HepG2 (cell line): ENCODE measurements around the gene CADM2. TPM values are rescaled to one million over a fixed set of nuclear protein-coding genes. Genes with fewer than 3 reads are reported as not detected.

Experiments
- ATAC-seq: fragments of 200-7000 bp; cut with Tn5 transposase; 3 replicates; pipeline ENCODE4 v1.9.1; 2020; ENCODE audit warnings: mild to moderate bottlenecking, moderate library complexity
- BruUV-seq: library from RNA; stranded (reverse); fragments of 400-500 nt; replicated peaks from 2 replicates; lab custom pipeline; 2021; lab: Mats Ljungman, UMichigan
- CTCF ChIA-PET: fragments of 300-600 bp; formaldehyde crosslinking; extraction: SDS; loops from one replicate; lab custom pipeline; 2021; ENCODE audit warnings: low total read pairs, inconsistent platforms, low intra/inter-chr PET ratio; lab: Yijun Ruan, JAX
- POLR2A ChIA-PET: fragments of 350-600 bp; sonication (Branson Sonifier 250); formaldehyde crosslinking; loops from one replicate; lab custom pipeline; 2020; ENCODE audit warnings: antibody characterized with exemption, inconsistent platforms; lab: Yijun Ruan, JAX
- DNase-seq: peaks from one replicate; pipeline ENCODE4 v3.0.0-alpha.2; 2015; ENCODE audit warnings: low spot score
- FAIRE-seq: peaks from 3 replicates; lab custom pipeline; 2011; peaks lifted over from hg19 to GRCh38; lab: Jason Lieb, UNC
- H2AFZ ChIP-seq: one replicate; pipeline ENCODE4 v1.6.1; 2011; ENCODE audit warnings: low read length, inconsistent platforms
- H3K27ac ChIP-seq: fragments of 300-600 bp; 3 replicates; pipeline ENCODE4 v1.8.0; 2011; ENCODE audit warnings: mixed run types, mild to moderate bottlenecking, mixed read lengths, low read length, inconsistent platforms; ENCODE audit not compliant: insufficient read depth; ENCODE audit errors: extremely low read length
- H3K27me3 ChIP-seq, 2 experiments: fragments of 200-600 bp in 1 of 2; 2 replicates in 1 of 2; 3 replicates in 1 of 2; pipeline versions ENCODE4 v1.6.0 to v1.8.0; 2011; ENCODE audit warnings: low read length in 2 of 2, mild to moderate bottlenecking in 2 of 2, moderate library complexity in 2 of 2, inconsistent platforms in 1 of 2; ENCODE audit not compliant: insufficient read depth in 2 of 2, control insufficient read depth in 1 of 2
- H3K36me3 ChIP-seq, 2 experiments: fragments of 200-600 bp in 1 of 2; replicated peaks in 1 of 2; 2 replicates in 1 of 2; 3 replicates in 1 of 2; pipeline versions ENCODE4 v1.5.1 to v1.8.0; 2011; ENCODE audit warnings: low read length in 2 of 2, inconsistent platforms in 1 of 2; ENCODE audit not compliant: insufficient read depth in 2 of 2, control insufficient read depth in 1 of 2
- H3K4me1 ChIP-seq: 2 replicates; pipeline ENCODE4 v1.5.1; 2012; ENCODE audit warnings: low read length, inconsistent platforms; ENCODE audit not compliant: insufficient read depth
- H3K4me2 ChIP-seq: 2 replicates; pipeline ENCODE4 v1.6.0; 2011; ENCODE audit warnings: low read depth, low read length, inconsistent platforms
- H3K4me3 ChIP-seq, 3 experiments: fragments of 200-600 bp in 1 of 3; sonication (generic), shearing (Covaris generic) in 1 of 3; replicated peaks in 1 of 3; 2 replicates each; pipeline ENCODE4 v1.5.1; 2011 to 2016; ENCODE audit warnings: low read length in 3 of 3, inconsistent platforms in 2 of 3, low read depth in 2 of 3, mild to moderate bottlenecking in 2 of 3, control low read depth in 1 of 3, mixed read lengths in 1 of 3; ENCODE audit not compliant: insufficient read depth in 1 of 3
- H3K79me2 ChIP-seq: one replicate; pipeline ENCODE4 v1.6.1; 2011; ENCODE audit warnings: low read length, inconsistent platforms; ENCODE audit not compliant: insufficient read depth
- H3K9ac ChIP-seq: 2 replicates; pipeline ENCODE4 v1.6.0; 2011; ENCODE audit warnings: mild to moderate bottlenecking, low read depth, low read length, inconsistent platforms; ENCODE audit not compliant: insufficient read depth
- H3K9me3 ChIP-seq: 2 replicates; pipeline ENCODE4 v1.5.1; 2012; ENCODE audit warnings: mild to moderate bottlenecking, low read length
- H4K20me1 ChIP-seq: 2 replicates; pipeline ENCODE4 v1.6.0; 2011; ENCODE audit warnings: inconsistent platforms, mild to moderate bottlenecking, low read length, moderate library complexity; ENCODE audit not compliant: insufficient read depth
- DPF2 ChIP-seq: sonication (generic); formaldehyde crosslinking; IDR thresholded peaks from 2 replicates; pipeline ENCODE4 v1.4.0; 2020; ENCODE audit warnings: mild to moderate bottlenecking, low read depth, missing genetic modification reagents, borderline replicate concordance
- GATAD1 ChIP-seq: IDR thresholded peaks from 2 replicates; pipeline ENCODE4 v1.6.1; 2016; ENCODE audit warnings: missing genetic modification reagents, missing compliant biosample characterization
- IKZF5 ChIP-seq: IDR thresholded peaks from 2 replicates; pipeline ENCODE4 v1.6.1; 2018; ENCODE audit warnings: missing genetic modification reagents, mild to moderate bottlenecking, missing compliant biosample characterization
- KAT2B ChIP-seq: fragments of 150-350 bp; IDR thresholded peaks from 2 replicates; pipeline ENCODE4 v1.6.1; 2014; ENCODE audit warnings: low read depth, low read length, borderline replicate concordance
- KDM4B ChIP-seq: sonication (generic); formaldehyde crosslinking; IDR thresholded peaks from 2 replicates; pipeline ENCODE4 v1.4.0; 2020; ENCODE audit warnings: missing genetic modification reagents
- RAD51 ChIP-seq: fragments of 450-650 bp; IDR thresholded peaks from 2 replicates; pipeline ENCODE4 v1.6.1; 2016; ENCODE audit warnings: borderline replicate concordance
- RORA ChIP-seq: sonication (generic); formaldehyde crosslinking; IDR thresholded peaks from 2 replicates; pipeline ENCODE4 v1.5.0; 2020; ENCODE audit warnings: mild to moderate bottlenecking, missing genetic modification reagents, moderate library complexity
- TFE3 ChIP-seq: IDR thresholded peaks from 2 replicates; pipeline ENCODE4 v1.6.1; 2016
- YEATS4 ChIP-seq: sonication (generic); formaldehyde crosslinking; IDR thresholded peaks from 2 replicates; pipeline ENCODE4 v1.4.0; 2020; ENCODE audit warnings: missing genetic modification reagents, borderline replicate concordance
- ZNF512 ChIP-seq: sonication (generic); formaldehyde crosslinking; IDR thresholded peaks from 2 replicates; pipeline ENCODE4 v1.4.0; 2020; ENCODE audit warnings: mild to moderate bottlenecking, missing genetic modification reagents
- ZNF687 ChIP-seq: sonication (generic); formaldehyde crosslinking; IDR thresholded peaks from 2 replicates; pipeline ENCODE4 v1.5.1; 2020; ENCODE audit warnings: mild to moderate bottlenecking, missing genetic modification reagents, moderate library complexity
- ZNF768 ChIP-seq: sonication (generic); formaldehyde crosslinking; IDR thresholded peaks from 2 replicates; pipeline ENCODE4 v1.4.0; 2020; ENCODE audit warnings: missing genetic modification reagents
- ZNF773 ChIP-seq: sonication (generic); formaldehyde crosslinking; IDR thresholded peaks from 2 replicates; pipeline ENCODE4 v1.4.0; 2020; ENCODE audit warnings: missing genetic modification reagents, borderline replicate concordance
- ZNF850 ChIP-seq: sonication (generic); formaldehyde crosslinking; conservative IDR thresholded peaks from 2 replicates; pipeline ENCODE4 v1.9.0; 2021; ENCODE audit warnings: mild to moderate bottlenecking, missing genetic modification reagents
- ZZZ3 ChIP-seq: sonication (generic); formaldehyde crosslinking; IDR thresholded peaks from 2 replicates; pipeline ENCODE4 v1.4.0; 2020; ENCODE audit warnings: missing genetic modification reagents, mild to moderate bottlenecking, borderline replicate concordance
- WGBS: methylation state at CpG from one replicate; pipeline ENCODE4 v1.1.6; 2017; ENCODE audit warnings: low lambda C conversion rate; 5-methylcytosine and 5-hydroxymethylcytosine counted together
- in situ Hi-C: cut with HindIII; loops from 2 replicates; pipeline ENCODE4 v1.10.0; 2017; ENCODE audit warnings: low pct_unique_long_range_greater_than_20kb; ENCODE audit not compliant: extremely low pct_ligation_motif_present
- intact Hi-C: fragments of 100-400 bp; cut with micrococcal nuclease; formaldehyde crosslinking; loops from one replicate; pipeline ENCODE4 v1.10.0; 2022; ENCODE audit not compliant: unreplicated experiment
- polyA plus RNA-seq, 8 experiments: library from polyadenylated mRNA; depleted of rRNA in 3 of 8; stranded (reverse) in 7 of 8; unstranded in 1 of 8; fragments of >200 nt; fragmentation: Illumina TruSeq in 4 of 8; extraction: Trizol in 4 of 8; gene quantifications; 2 replicates each; pipeline versions ENCODE4 v1.2.1 to v1.2.3, GENCODE V29; 2011 to 2016; ENCODE audit warnings: low read depth in 4 of 8, missing spikeins in 1 of 8, mixed read lengths in 1 of 8; ENCODE audit not compliant: insufficient read depth in 1 of 8
- total RNA-seq, 5 experiments: library from RNA; depleted of rRNA; stranded (reverse); fragments of >200 nt; fragmentation: Illumina TruSeq; extraction: Trizol; gene quantifications; 2 replicates each; pipeline ENCODE4 v1.2.3, GENCODE V29; 2016; ENCODE audit warnings: low read depth in 1 of 5

The CADM2 gene
- total and polyA plus RNA-seq, 2 of the 13 experiments (the other 11 are each of a cell fraction or from before 2014, with no cell fraction given): not detected

DNA sequence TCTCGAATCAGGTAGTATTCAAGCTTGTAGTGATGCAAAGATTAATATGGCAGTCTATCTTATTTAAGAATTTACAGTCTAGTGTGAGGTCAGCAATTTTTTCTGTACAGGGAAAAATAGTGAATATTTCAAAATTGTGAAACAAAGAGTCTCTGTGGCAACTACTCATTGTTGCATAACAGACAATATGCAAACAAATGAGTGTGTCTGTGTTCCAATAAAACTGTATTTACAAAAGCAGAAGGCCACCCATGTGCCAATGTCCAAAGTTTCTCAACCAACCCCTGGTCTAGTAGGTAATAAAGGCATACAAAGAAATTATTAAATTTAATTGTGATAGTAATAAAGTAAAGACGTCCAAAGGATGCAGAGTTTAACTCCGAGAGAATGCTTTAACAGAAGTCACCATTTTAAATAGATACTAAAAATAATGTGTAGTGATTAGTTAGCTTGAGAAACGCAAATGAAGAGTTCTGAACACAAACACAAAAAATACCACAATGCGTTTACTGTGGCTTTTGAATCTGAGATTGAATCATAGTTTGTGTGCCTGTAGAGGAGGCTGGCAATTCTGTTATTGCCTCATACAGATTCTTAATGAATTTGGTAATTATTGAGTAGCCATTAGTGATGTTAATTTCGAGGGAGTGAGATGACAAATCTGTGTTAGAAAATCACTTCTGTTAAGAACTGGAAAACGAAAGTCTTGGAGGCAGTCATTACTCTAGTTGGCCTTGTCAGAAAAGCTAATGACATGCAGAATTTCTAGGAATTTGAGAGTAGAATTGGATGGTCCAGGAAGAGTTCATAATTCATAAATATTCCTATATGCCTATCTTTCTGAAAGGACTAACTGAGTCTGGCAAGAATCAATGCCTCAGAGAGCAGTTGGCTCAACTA is 48.7 kb downstream of the CADM2 start:
- in situ Hi-C loops (no loop called here), intact Hi-C loops (loop anchor here (2.0 kb wide), 1 partner anchor 49 kb away; the partner anchor contains the start of gene CADM2)
- no peaks in the 10 kb centered on the region for H3K36me3 ChIP-seq
- peak; percentile 97 for ATAC-seq
- H3K27me3 ChIP-seq: no peaks in the 10 kb centered on the region
- peak overlapping the region; percentile 76 for H3K27ac ChIP-seq
- CTCF ChIA-PET: no interaction called here
- H2AFZ ChIP-seq: peak overlapping the region; percentile 49
- no peaks in the 10 kb centered on the region for H3K79me2 ChIP-seq
- no peaks in the 10 kb centered on the region for H3K9me3 ChIP-seq
- DNase-seq: peak; percentile 90
- H3K4me2 ChIP-seq: peak overlapping the region; percentile 24
- H3K4me3 ChIP-seq: no peak overlapping the region
- POLR2A ChIA-PET: no interaction called here
- peaks cover 27% of the 10 kb centered on the region for H3K4me1 ChIP-seq
- no peaks in the 10 kb centered on the region for H4K20me1 ChIP-seq
- 22% methylated on average over 7 of the region's 7 CpGs for whole genome bisulfite sequencing
- no peak overlapping the region for H3K9ac ChIP-seq
- BruUV-seq: no TSS peak
- FAIRE-seq: peak; percentile 37
- TF ChIP-seq ZNF687 (CRISPR knock-in tag): no peak
- TF ChIP-seq ZNF850: no peak
- TF ChIP-seq TFE3 (CRISPR knock-in tag): peak; percentile 37; the same call in 1 of the 2 replicates
- TF ChIP-seq KAT2B: no peak
- TF ChIP-seq RORA (CRISPR knock-in tag): no peak
- no peak for TF ChIP-seq RAD51
- TF ChIP-seq DPF2 (CRISPR knock-in tag): peak; percentile 68; the same call in 1 of the 2 replicates
- TF ChIP-seq ZNF768 (CRISPR knock-in tag): no peak
- peak; percentile 39; the same call in 1 of the 2 replicates for TF ChIP-seq GATAD1
- 0 out of 2 replicates have a peak, but pooled peaks have one; percentile 56 for TF ChIP-seq KDM4B (CRISPR knock-in tag)
- TF ChIP-seq ZNF512 (CRISPR knock-in tag): no peak
- 0 out of 2 replicates have a peak, but pooled peaks have one; percentile 26 for TF ChIP-seq YEATS4
- TF ChIP-seq IKZF5 (CRISPR knock-in tag): peak; percentile 33; the same call in 1 of the 2 replicates
- TF ChIP-seq ZNF773 (CRISPR knock-in tag): no peak
- no peak for TF ChIP-seq ZZZ3 (CRISPR knock-in tag)
